ENCODE results near the gene KRT9.

Gene KRT9

GRCh38 chr17:41524261-41524660, 47.6 kb downstream of the KRT9 start:
- no peak for DNase-seq

DNA sequence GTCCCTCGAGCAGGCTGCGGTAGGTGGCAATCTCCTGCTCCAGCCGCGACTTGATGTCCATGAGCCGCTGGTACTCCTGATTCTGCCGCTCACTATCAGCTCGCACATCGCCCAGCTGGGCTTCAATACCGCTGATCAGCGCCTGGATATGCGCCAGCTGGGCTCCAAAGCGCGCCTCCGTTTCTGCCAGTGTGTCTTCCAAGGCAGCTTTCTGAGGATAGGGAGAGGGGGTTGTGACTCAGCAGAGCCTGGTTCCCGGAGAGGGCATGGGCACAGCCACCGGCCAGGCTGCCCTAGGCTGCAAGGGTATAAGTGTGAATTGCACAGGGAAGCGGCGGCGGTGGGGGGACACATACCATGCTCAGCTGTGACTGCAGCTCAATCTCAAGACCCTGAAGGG, 48.1 kb downstream of the KRT9 start:
- no peak for DNase-seq

DNA sequence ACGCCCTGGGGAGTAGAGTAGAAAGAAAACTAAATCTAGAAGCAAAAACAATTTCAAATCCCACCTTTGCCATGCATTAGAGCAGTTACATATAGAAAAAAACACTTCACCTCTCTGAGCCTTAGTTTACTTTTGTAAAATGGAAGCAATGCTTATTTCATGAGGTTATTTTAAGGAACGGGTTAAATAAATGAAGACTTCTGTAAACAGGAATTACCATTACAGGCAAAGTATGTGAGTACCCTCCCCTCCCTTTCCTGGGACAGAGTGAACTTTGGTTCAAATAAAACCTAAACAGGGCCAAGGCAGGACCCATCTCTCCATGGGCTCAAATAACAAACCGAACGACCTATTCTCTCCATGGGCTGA, 48.6 kb downstream of the KRT9 start:
- DNase-seq: no peak

GRCh38 chr17:41522301-41523224, 49.3 kb downstream of the KRT9 start:
- DNase-seq: no peak

GRCh38 chr17:41521574-41522261, 50.1 kb downstream of the KRT9 start:
- no peak for DNase-seq

GRCh38 chr17:41520821-41521521, 50.9 kb downstream of the KRT9 start:
- DNase-seq: no peak

DNA sequence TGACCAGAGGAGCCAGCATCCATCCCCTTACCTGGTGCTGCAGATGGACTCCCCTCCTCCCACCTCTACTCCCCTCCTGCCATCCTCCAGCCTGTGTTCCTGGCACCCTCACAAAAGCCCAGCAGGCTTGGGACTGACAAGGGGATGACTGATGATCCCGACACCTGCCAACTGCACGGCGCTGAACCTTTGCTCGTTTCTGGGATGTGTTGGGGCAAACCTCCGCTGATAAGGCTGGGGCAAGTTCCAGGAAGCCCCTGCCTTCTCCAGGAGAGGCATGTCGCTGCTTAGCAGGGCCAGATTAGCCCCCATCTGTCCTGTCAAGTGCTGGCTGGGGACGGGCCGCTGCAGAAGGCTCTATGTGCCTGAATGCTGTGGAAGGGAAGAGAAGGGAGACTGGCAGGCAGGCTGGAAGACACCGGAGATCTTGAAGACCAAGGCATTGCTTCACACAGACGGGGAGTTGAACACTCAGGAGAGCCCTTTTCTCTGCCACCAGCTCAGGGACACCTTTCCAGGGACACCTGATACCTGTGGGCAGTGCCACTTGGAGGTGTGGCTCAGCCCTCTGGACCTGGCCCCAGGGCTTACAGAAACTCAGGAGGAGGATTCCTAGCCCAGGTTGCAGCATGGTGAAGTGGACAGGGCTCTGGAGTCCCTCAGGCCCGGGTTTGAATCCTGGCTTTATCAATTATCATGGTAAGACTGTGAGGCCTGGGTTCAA, 52.2 kb downstream of the KRT9 start:
- DNase-seq: no peak

- DNase-seq: no peak
Observed at GRCh38 chr17:41518789-41519449, 52.9 kb downstream of the KRT9 start, which contains the start of gene KRT15. Gene KRT15, minus strand, starts transcription at chr17:41518890. Its CDS starts 63 bp downstream, at chr17:41518827.

- DNase-seq: no peak
Observed at GRCh38 chr17:41518031-41518430, 53.8 kb downstream of the KRT9 start.

DNA sequence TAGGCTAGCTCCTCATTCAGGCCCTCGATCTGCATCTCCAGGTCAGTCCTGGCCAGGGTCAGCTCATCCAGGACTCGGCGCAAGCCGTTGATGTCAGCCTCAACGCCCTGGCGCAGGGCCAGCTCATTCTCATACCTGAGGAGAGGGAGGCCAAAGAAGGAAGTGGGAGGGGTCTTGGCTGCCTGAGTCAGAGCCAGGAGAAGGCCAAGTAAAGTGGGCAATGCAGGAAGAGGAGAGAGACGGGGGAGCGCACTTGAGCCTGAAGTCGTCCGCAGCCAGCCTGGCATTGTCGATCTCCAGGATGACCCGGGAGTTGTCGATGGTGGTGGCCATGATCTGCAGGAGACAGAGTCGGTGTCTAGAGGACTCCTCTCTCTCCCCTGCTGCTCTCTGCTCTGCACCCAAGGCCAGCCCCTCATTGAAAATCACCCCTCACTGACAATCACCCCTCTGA, 55.0 kb downstream of the KRT9 start:
- DNase-seq: no peak

- no peak for DNase-seq
Observed at GRCh38 chr17:41516147-41516829, 55.6 kb downstream of the KRT9 start.

Data from activated effector memory CD4-positive, alpha-beta T cell treated with Interleukin-2 at 50 U/mL for 16 hours (primary cell).